Fibroblast of pulmonary artery (primary cell): ENCODE data around the gene ABI3BP.

ENCODE experiments used
- DNase-seq: peaks from one replicate; pipeline ENCODE4 v3.0.0-alpha.2; 2010; ENCODE audit warnings: low read depth
- H3K4me3 ChIP-seq: replicated peaks from 2 replicates; pipeline ENCODE4 v1.5.1; 2011; ENCODE audit warnings: low read depth, mild to moderate bottlenecking, control low read depth, low read length, moderate library complexity
- TF ChIP-seq, protein P1 (sequence below): IDR thresholded peaks from 2 replicates; pipeline ENCODE4 v1.5.1; 2011; ENCODE audit warnings: mild to moderate bottlenecking, control low read depth, low read length, inconsistent platforms; ENCODE audit errors: missing control alignments

ABI3BP gene, protein sequence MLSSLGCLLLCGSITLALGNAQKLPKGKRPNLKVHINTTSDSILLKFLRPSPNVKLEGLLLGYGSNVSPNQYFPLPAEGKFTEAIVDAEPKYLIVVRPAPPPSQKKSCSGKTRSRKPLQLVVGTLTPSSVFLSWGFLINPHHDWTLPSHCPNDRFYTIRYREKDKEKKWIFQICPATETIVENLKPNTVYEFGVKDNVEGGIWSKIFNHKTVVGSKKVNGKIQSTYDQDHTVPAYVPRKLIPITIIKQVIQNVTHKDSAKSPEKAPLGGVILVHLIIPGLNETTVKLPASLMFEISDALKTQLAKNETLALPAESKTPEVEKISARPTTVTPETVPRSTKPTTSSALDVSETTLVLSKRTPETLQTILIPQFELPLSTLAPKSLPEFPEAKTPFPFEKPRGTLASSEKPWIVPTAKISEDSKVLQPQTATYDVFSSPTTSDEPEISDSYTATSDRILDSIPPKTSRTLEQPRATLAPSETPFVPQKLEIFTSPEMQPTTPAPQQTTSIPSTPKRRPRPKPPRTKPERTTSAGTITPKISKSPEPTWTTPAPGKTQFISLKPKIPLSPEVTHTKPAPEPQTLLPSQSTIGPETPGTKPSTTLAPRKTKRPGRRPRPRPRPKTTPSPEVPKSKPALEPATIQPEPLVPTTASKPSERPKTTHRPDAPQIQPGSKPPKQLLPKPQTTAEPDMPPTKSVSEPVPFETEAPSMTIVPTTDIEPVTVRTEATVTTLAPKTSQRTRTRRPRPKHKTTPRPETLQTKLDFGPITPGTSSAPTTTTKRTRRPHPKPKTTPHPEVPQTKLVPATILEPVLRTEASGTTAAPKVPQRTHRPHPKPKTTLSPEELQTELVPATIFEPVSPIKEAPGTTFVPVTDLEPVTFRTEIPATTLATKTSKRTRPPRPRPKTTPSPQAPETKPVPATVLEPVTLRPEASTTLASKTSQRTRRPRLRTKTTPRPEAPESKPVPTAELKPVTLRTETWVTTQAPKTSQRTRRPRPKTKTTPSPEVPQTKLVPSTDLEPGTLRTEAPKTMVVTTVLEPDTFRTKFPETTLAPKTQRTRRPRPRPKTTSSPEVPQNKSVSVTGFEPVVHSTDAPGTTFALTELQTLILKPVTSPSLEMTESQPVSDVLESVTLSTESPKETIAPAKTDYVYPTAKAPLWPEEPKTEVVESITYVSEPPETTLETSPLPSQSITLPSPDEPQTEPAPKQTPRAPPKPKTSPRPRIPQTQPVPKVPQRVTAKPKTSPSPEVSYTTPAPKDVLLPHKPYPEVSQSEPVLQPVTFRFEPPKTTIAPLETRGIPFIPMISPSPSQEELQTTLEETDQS (N-terminal part only)

DNA sequence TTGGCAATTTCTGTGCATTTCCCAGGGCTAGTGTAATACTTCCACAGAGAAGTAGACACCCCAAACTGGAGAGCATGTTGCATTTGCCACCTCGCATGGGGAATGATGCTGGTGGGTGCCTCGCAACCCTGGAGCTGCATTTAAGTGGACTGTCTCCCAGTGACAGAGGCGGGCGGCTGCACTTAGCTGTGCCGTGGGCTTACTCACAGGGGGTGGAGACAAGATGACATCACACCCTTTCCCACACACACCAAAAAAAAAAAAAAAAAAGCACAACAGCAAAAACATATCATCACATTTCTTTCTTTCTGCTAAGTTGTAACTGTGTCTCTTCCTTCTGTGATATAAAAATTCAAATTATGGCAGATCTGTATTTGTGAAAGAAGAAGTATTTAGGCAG lies at the start of gene ABI3BP:
Gene ABI3BP, minus strand, starts transcription at position 113 of the 400 bp plus-strand sequence. Its CDS starts 37 bp downstream, at position 76.
- peak within 1 kb of the TSS; percentile 51 for H3K4me3 ChIP-seq
- TF ChIP-seq, protein P1, sequence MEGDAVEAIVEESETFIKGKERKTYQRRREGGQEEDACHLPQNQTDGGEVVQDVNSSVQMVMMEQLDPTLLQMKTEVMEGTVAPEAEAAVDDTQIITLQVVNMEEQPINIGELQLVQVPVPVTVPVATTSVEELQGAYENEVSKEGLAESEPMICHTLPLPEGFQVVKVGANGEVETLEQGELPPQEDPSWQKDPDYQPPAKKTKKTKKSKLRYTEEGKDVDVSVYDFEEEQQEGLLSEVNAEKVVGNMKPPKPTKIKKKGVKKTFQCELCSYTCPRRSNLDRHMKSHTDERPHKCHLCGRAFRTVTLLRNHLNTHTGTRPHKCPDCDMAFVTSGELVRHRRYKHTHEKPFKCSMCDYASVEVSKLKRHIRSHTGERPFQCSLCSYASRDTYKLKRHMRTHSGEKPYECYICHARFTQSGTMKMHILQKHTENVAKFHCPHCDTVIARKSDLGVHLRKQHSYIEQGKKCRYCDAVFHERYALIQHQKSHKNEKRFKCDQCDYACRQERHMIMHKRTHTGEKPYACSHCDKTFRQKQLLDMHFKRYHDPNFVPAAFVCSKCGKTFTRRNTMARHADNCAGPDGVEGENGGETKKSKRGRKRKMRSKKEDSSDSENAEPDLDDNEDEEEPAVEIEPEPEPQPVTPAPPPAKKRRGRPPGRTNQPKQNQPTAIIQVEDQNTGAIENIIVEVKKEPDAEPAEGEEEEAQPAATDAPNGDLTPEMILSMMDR = no peak
- peak; percentile 86 for DNase-seq

DNA sequence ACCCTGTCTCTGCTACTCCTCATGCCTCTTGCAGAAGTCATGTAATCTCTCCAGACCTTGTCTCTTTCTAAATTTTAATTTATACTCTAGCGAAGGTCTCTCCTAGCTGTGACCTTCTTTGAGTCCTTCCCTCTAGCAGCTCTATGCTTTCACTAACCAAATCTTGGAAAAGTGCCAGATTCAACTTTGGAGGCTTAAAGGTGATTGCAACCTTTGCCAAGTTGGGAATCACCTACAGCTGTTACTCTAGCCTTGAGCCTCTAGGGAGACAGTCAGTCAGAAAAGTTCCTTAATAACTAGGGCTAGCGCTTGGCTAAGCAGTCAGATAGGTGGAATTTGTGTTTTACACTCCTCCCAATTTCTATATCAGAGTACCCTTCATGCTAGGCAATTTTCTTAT lies 46.1 kb upstream of the ABI3BP start:
- no peak for DNase-seq
- H3K4me3 ChIP-seq = no peak overlapping the region
- TF ChIP-seq, protein P1 = no peak

DNA sequence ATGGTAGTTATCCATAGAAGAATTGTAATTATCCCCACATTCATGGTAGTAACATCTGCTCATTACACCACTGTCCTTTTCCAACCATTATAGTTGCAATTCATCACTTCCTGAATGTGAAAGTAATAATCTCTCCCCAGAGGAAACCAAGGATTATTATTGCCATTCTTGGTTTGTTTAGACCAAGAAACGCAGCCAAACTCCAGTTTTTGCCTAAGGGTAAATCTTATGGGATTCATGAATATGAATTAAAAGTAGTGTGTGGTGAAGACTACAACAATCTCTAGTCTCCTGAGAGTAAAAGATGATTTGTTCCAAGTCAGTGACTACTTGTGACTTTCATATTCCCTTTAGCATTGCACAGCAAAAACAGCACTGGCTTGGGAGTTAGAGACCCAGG lies 45.7 kb upstream of the ABI3BP start:
- no peak for DNase-seq
- H3K4me3 ChIP-seq = no peak overlapping the region
- TF ChIP-seq, protein P1 = no peak

DNA sequence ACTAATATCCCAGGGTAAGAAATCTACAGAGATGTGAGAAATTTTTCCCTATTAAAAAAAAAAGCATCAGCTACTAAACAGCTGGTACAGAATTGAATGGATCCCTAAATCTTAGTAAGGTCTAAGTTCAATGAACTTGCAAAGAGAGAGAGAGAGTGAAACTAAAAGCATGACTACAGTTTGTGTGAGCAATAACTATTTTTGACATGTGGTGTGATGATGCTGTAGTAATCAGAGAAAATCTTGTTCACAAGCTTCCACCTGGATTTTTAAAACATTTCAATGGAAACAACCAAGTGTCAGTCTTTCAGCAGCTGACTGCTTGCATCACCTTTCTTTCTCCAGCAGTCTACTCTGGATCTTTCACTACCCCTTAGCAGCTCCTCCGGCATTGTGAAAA lies 45.2 kb upstream of the ABI3BP start:
- TF ChIP-seq, protein P1 = no peak
- DNase-seq = no peak
- H3K4me3 ChIP-seq = no peak overlapping the region

DNA sequence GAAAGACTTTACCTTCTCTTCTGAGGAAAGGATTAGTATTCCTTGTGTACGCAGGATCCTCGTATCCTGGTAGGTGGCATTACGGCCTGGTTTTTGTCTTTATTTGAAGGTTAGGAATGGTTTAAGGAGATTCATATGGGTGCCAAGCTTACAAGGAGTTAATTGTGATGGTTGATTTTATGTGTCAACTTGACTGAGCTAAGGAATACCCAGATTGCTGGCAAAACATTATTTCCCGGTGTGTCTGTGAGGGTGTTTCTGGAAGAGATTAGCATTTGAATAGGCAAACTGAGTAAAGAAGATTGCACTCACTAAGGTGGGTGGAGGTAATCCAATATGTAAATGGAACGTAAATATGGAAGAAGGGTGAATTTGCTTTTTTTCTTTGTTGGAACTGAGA lies 44.4 kb upstream of the ABI3BP start:
- H3K4me3 ChIP-seq = no peak overlapping the region
- TF ChIP-seq, protein P1 = no peak
- no peak for DNase-seq

DNA sequence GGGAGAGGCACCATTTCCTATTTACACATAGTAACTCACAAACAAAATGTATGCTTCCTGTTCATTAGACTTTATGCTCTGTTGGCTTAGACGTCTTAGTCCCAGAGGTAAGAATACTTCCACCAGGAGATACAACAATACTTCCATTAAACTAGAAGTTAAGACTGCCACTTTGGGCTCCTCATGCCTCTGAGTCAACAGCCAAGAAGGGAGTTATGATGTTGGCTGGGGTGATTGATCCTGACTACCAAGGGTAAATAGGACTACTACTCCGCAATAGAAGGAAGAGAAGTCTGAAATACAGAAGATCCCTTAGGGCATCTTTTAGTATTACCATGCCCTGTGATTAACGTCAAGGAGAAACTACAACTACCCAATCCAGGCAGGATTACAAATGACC lies 43.5 kb upstream of the ABI3BP start:
- DNase-seq = no peak
- no peak overlapping the region for H3K4me3 ChIP-seq
- TF ChIP-seq, protein P1 = no peak
